ENCODE results near the gene TARS3. TPM values are rescaled to one million over a fixed set of nuclear protein-coding genes. Genes with fewer than 3 reads are reported as not detected.

The TARS3 gene
- total RNA-seq, 1 experiment from 2014 or later = 4.6 TPM

GRCh38 chr15:101710806-101711205 is 13.5 kb downstream of the TARS3 start:
- Histone ChIP-seq H3K27me3 (ENCODE audit: insufficient read depth, low read depth) (no peaks in the 10 kb centered on the region), H3K27ac (no peak overlapping the region), H3K4me1 (replicated peaks; ENCODE audit: insufficient read depth) (no peaks in the 10 kb centered on the region), H3K4me3 (no peak overlapping the region), H3K79me2 (ENCODE audit: low read depth) (no peaks in the 10 kb centered on the region), H2AFZ (no peak overlapping the region), H3K4me2 (no peak overlapping the region), H3K9me3 (ENCODE audit: insufficient read depth, low read depth) (no peaks in the 10 kb centered on the region), H3F3A (ENCODE audit: insufficient read depth, low read depth) (no peaks in the 10 kb centered on the region), H3K9me2 (ENCODE audit: insufficient read depth) (no peaks in the 10 kb centered on the region), H3K36me3 (ENCODE audit: low read depth) (no peaks in the 10 kb centered on the region), H4K20me1 (ENCODE audit: insufficient read depth) (no peaks in the 10 kb centered on the region)
- peak in 1 of 2 experiments; percentile 16 for DNase-seq
- TF ChIP-seq CTCF (conservative IDR thresholded peaks at IDR 0.05) = no peak
- no peak for TF ChIP-seq EZH2 (IDR thresholded peaks at IDR 0.05; ENCODE audit: low read depth)
- BruUV-seq (replicated peaks) = no TSS peak
- ChIA-PET POLR2A (ENCODE audit: unreplicated experiment) (no interaction called here), CTCF (no interaction called here)
- intact Hi-C loops (cut with micrococcal nuclease; ENCODE audit: unreplicated experiment) = no loop called here

GRCh38 chr15:101709466-101709865 is 14.8 kb downstream of the TARS3 start:
- no peak for DNase-seq
- Histone ChIP-seq H3F3A (ENCODE audit: insufficient read depth, low read depth) (no peaks in the 10 kb centered on the region), H3K79me2 (ENCODE audit: low read depth) (no peaks in the 10 kb centered on the region), H3K4me1 (replicated peaks; ENCODE audit: insufficient read depth) (no peaks in the 10 kb centered on the region), H3K4me3 (no peak overlapping the region), H3K4me2 (no peak overlapping the region), H3K9me2 (ENCODE audit: insufficient read depth) (no peaks in the 10 kb centered on the region), H4K20me1 (ENCODE audit: insufficient read depth) (no peaks in the 10 kb centered on the region), H3K9me3 (ENCODE audit: insufficient read depth, low read depth) (no peaks in the 10 kb centered on the region), H3K27me3 (ENCODE audit: insufficient read depth, low read depth) (no peaks in the 10 kb centered on the region), H3K36me3 (ENCODE audit: low read depth) (no peaks in the 10 kb centered on the region), H3K27ac (no peak overlapping the region), H2AFZ (no peak overlapping the region)
- ChIA-PET POLR2A (ENCODE audit: unreplicated experiment) (no interaction called here), CTCF (no interaction called here)
- BruUV-seq (replicated peaks) = no TSS peak
- TF ChIP-seq CTCF (conservative IDR thresholded peaks at IDR 0.05) (no peak), EZH2 (IDR thresholded peaks at IDR 0.05; ENCODE audit: low read depth) (no peak)
- intact Hi-C loops (cut with micrococcal nuclease; ENCODE audit: unreplicated experiment) = no loop called here

- TF ChIP-seq EZH2 (IDR thresholded peaks at IDR 0.05; ENCODE audit: low read depth) (no peak), CTCF (conservative IDR thresholded peaks at IDR 0.05) (no peak)
- no peak overlapping the region for H3K27ac ChIP-seq
- H3K27me3 ChIP-seq (ENCODE audit: insufficient read depth, low read depth) = no peaks in the 10 kb centered on the region
- no peaks in the 10 kb centered on the region for H3K9me2 ChIP-seq (ENCODE audit: insufficient read depth)
- H3K9me3 ChIP-seq (ENCODE audit: insufficient read depth, low read depth) = no peaks in the 10 kb centered on the region
- H3F3A ChIP-seq (ENCODE audit: insufficient read depth, low read depth) = no peaks in the 10 kb centered on the region
- no peak overlapping the region for H2AFZ ChIP-seq
- no peak overlapping the region for H3K4me2 ChIP-seq
- no peaks in the 10 kb centered on the region for H4K20me1 ChIP-seq (ENCODE audit: insufficient read depth)
- H3K4me3 ChIP-seq = no peak overlapping the region
- no peak for DNase-seq
- intact Hi-C loops (cut with micrococcal nuclease; ENCODE audit: unreplicated experiment) = no loop called here
- BruUV-seq (replicated peaks) = no TSS peak
- no peaks in the 10 kb centered on the region for H3K36me3 ChIP-seq (ENCODE audit: low read depth)
- POLR2A ChIA-PET (ENCODE audit: unreplicated experiment) = no interaction called here
- H3K4me1 ChIP-seq (replicated peaks; ENCODE audit: insufficient read depth) = no peaks in the 10 kb centered on the region
- CTCF ChIA-PET = no interaction called here
- no peaks in the 10 kb centered on the region for H3K79me2 ChIP-seq (ENCODE audit: low read depth)
Observed at GRCh38 chr15:101707983-101708382, 16.3 kb downstream of the TARS3 start.
